NCI-H345 treated with DMSO at 0.1 percent for 48 hours (cell line): ENCODE measurements around the gene CHIC2.
"Not testable (repeated sequence)": the region's sequence is repeated elsewhere in the genome, so short reads cannot be mapped to it uniquely, and the experiment has no call there.

Experiments used
- DNase-seq: peaks from one replicate; lab custom pipeline; 2025; ENCODE audit not compliant: unreplicated experiment; lab: John Stamatoyannopoulos, UW

Gene CHIC2

DNA sequence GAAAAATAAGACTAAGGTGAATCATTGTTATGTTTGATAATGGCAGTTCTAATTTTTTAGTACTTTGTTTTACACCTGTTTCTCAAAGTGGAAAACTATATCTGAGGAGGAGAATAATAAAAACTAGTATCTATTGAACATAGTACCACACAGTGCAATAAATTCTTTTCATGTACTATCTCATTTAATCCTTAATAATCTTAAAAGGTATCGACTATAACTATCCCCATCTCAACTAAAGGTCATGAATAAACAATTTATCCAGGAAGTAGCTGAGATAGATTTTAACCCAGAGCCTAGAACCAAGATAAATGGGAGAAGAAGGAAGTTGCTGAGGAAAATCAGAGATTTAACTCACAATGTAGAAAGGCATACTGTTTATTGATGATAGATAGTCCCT, 2.5 kb downstream of the CHIC2 start:
- DNase-seq: no peak

DNA sequence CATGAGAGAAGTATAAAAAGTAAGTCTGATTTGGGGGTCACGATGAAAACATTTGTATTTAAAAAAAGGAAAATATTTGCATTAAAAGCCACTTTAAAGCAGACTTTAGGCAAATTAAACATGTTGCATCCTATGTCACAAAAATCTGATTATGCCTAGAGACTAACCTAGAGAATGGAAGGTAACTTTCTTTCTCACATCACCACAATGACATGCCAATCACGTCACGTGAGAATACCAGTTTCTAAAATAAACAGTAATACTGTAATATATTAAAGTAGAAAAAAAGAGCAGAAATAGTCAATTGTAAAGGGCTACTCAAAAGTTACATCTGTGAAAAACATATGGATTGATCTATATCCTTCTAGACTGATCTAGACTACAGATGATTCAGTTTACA, 3.3 kb downstream of the CHIC2 start:
- no peak for DNase-seq

DNA sequence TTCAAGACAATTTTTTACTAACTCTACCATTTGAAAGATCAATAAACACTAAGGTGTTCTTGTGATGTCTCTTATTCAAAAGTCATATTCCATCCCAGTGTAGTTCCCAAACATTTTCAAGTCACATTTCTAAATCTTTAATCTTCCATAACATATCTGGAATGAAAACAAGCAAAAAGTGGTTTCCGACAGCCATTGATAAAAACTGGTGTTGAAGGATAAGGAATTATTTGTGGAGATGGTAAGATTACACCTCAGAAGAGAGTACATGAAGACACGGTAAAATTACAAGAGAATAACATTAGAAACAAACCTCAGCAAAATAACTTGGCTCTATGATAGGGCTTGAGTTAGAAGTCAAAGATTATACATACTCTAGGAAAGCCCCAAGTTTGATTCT, 4.3 kb downstream of the CHIC2 start:
- no peak for DNase-seq

DNA sequence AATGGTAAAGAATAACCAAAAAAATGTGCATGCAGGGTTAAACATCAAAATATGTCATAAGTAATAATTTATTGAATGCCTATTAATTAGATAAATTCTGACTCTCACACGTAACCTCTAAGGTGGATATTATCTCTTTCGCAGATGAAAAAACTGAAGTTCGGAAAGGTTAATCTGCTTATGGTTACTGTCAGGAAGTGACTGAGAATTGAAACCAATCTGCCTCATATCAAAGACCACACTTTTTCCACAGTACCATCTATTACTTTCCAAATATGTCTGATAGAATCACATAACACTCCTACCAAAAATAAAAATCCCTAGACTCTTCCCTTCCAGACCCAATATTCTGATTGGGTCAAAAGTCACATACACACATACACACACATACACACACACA, 6.2 kb downstream of the CHIC2 start:
- DNase-seq: no peak

DNA sequence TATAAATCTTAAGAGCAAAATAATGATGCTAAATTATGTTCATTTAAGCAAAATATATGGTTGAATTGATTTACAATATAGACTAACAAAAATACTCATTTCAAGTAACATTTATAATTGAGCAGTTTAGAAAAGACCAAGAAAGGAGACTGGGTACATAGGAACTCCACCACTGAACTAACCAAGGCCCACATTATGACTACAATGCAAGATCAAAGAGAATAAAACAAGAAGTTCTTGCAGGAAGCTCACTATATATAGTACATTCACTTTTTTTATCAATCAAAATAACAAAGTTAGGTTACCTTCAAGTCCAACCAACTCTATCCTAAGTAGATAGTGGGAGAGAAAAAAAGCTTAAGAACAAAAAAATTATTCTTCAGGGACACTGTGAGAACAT, 8.0 kb downstream of the CHIC2 start:
- no peak for DNase-seq

DNA sequence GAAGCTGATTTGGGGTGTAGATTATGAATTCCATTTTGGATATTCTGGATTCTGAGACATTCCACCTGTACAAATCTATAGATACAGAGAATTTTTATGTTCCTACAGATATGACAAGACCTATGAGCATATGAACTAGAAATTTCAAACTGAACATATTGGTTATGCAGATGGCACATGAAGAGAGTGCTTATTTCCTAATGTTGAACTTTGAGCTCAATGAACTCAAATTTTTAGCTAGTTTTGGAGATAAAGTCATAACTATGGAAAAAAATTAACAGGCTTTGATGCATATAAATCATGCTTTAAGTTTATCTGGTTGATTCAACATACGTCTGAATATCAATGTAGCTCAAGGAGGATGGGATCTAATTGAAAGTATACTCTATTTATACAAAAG, 8.9 kb downstream of the CHIC2 start:
- no peak for DNase-seq

DNA sequence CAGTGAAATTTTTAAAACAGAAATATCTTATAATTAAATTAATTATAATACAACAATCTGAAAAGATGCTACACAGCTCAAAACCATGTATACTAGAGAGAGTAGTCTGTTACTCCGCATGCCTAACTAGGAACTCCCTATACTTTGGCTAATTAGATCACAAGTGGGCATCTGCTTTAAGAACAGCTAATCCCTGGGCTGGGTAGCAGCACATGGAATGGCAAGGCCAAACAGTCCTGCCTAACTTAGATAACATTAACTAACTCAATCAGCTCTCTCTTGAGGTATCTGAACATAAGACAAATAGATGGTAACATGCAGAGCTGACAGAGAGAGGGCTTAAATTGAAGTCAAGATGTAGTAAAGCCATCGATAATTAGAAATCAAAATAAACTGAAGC, 9.9 kb downstream of the CHIC2 start:
- DNase-seq: no peak

DNA sequence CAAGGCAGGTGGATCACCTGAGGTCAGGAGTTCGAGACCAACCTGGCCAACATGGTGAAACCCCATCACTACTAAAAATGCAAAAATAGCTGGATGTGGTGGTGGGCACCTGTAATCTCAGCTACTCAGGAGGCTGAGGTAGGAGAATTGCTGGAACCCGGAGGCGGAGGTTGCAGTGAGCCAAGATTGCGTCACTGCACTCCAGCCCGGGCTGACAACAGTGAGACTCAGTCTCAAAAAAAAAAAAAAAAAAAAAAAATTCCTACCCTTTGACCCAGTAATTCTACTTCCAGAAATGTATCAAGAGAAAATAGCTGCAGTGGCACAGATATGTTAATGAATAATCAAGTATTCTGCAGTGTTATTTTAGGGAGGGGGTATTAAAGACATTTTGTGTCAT, 11.1 kb downstream of the CHIC2 start:
- DNase-seq: not testable (repeated sequence)

DNA sequence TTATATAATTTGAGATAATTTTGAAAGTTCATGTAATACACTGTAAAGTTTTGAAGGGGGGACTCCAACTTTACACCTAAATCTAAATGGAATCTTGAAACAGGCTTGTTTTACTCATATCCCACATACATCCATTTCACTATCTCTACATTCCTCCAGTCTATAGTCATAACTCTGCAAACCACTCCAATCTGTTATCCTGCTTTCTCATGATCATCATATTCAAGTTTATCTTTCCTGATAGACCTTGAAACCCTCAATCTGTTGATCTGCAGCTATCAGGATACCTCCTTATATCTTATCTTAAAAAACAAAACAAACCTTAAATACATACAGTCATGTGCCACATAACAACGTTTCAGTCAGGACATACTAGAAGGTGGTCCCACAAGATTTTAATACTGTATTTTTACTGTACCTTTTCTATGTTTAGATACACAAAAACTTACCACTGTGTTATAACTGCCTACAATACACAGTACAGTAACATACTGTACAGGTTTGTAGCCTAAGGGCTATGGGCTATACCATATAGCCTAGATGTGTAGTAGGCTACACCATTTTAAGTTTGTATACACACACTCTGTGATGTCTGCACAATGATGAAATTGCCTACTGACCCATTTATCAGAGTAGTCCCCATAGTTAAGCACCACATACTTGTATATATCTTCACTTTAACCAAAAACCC, 14.0 kb downstream of the CHIC2 start:
- no peak for DNase-seq

DNA sequence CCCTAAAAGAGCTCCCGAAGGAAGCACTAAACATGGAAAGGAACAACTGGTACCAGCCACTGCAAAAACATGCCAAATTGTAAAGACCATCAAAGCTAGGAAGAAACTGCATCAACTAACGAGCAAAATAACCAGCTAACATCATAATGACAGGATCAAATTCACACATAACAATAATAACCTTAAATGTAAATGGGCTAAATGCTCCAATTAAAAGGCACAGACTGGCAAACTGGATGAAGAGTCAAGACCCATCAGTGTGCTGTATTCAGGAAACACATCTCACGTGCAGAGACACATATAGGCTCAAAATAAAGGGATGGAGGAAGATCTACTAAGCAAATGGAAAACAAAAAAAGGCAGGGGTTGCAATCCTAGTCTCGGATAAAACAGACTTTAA, 20.8 kb downstream of the CHIC2 start:
- not testable (repeated sequence) for DNase-seq

DNA sequence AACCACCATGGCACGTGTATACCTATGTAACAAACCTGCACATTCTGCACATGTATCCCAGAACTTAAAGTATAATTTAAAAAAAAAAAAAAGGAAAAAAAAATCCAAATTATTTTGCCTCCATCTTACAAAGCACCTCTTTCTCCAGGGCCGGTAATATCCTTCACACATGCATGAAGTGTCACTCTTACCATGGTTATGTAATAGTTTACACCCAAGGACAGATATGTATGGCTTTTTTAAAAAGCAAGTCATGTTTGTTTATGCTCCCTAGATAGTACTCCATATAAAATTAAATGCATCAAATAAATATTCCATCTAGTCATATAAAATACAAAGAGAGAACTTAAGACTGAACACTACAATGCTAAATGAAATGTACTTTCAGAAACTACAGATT, 22.5 kb downstream of the CHIC2 start:
- no peak for DNase-seq

DNA sequence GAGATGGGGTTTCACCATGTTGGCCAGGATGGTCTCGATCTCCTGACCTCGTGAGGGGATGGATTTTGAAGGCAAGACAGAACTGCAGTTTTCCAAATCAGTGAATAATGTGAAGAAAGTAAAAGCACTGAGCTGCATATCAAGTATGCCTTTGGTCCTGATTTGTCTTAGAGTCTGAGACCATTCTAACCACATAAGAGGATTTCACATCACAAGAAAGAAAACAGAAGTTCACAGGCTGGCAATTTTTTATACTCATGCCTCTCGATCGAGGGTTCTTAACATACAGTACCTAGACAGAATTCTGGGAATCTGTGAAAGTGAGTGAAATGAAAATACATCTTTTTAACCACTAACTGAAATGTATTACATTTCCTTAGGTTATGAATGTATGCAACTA, 23.3 kb downstream of the CHIC2 start:
- no peak for DNase-seq

DNA sequence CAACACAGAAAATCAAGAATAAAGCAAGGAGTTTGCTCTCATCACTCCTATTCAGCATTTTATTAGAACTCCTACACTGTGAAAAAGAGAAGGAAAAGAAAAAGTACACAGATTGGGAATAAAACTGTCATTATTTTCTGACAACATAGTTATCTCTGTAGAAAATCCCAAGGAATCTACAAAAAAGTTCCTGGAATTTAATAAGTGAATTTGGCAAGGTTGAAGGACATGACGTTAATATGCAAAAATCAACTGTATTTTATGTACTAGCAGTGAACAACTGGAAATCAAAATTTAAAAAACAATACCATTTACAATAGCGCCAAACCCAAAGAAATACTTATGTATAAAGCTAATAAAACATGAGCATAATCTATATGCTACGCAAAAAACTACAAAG, 26.3 kb downstream of the CHIC2 start:
- DNase-seq: no peak

DNA sequence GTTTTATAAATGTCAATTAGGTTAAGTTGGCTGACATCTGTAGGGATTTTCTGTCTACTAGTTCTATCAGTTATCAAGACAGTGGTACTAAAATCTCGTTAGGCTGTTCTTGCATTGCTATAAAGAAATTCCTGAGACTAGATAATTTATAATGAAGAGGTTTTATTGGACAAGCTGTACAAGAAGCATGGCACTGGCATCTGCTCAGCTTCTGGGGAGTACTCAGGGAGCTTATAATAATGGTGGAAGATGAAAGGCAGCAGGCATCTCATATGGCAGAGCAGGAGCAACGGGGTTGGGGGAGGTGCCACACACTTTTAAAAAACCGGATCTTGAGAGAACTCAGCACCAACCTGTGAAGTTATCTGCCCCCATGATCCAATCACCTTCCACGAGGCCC, 28.2 kb downstream of the CHIC2 start:
- DNase-seq: no peak

DNA sequence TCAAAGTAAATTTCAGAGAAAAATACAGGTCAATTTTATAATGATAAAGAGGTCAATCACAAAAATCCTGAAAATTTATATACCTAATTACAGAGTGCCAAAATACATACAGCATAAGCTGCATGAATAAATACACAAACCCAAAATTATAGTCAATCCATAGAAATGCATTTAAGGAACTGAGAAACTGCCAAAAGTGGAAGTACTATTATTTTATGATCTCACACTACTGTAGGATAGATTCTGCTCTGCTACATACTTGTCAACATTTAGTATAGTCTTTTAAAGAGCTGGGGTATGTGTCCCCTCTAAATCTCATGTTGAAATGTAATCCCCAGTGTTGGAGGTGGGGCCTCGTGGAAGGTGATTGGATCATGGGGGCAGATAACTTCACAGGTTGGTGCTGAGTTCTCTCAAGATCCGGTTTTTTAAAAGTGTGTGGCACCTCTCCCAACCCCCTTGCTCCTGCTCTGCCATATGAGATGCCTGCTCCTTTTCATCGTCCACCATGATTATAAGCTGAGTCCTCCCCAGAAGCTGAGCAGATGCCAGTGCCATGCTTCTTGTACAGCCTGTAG, 31.8 kb downstream of the CHIC2 start:
- DNase-seq: no peak

DNA sequence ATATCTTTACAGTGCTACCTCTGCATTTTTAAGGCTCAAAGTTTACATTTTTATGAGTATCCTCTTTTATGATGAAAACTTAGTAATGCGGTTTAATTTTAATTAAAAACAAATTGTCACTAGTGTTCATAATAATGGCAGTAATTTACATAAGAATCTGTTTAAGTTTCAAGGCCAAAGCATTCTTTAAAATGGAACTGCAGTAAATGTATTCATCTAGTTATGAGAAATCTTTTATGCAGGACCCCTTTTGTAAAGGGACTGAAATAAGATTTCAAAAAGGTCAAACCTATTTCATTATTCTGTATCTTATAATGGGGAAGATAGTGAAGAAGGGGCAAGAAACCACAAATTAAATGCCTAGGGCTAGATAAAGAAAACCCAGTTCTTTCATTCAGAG, 37.1 kb downstream of the CHIC2 start:
- no peak for DNase-seq

DNA sequence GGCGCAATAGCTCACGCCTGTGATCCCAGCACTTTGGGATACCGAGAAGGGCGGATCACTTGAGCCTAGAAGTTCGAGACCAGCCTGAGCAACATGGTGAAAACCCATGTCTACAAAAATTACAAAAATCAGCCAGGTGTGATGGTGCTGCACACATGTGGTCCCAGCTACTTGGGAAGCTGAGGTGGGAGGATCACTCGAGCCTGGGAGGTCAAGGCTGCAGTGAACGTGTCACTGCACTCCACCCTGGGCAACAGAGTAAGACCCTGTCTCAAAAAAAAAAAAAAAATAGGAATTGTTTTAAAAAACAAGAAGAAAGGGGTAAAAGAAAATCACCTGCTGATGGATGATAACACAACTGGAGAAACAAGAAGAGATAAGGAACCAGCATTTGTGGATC, 38.8 kb downstream of the CHIC2 start:
- no peak for DNase-seq

DNA sequence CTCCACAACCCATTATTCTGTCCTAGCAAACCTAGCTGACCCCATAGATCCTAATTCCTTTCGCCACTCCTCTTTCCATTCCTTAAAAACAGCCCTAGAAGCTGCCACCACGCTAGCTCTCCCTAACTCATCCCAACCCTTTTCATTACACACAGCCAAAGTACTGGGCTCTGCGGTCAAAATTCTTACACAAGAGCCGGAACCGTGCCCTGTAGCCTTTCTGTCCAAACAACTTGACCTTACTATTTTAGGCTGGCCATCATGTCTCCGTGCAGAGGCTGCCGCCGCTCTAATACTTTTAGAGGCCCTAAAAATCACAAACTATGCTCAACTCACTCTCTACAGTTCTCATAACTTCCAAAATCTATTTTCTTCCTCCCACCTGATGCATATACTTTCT, 41.4 kb downstream of the CHIC2 start:
- not testable (repeated sequence) for DNase-seq

DNA sequence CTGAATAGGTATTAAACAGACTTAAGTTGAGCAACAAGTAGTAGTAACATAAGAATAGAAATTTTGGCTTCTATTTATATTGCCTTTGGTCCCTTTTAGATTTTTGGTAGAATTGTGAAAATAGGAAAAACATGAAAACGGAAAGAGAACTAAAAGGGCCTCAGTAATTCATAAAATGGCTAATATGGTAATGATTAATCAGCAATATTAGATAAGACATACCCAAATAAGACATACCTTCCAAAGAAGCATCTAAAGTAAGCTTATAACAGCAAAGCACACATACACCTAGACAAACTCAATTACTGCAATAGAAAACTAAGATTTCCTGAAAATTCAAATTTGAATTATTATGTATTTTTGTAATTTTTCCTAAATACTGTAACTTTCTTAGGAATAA, 46.4 kb downstream of the CHIC2 start:
- no peak for DNase-seq

DNA sequence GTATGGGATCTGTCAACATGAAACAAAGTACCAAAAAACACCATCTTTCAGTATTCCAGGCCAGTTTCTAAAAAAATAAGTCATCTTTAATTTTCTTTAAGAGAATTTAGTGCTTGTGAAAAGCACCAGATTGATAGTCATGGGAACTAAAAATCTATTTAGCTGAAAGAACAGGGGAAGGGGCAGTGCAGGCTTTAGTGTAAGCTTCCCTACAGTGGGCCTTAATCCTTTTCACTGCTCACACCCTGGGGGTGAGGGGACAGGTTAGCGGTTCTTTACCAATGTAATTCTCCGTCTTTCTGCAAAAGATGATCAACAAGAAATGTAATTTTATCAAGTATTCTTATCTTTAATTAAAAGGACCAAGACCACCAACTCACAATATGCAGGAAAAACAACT, 47.1 kb downstream of the CHIC2 start:
- no peak for DNase-seq

DNA sequence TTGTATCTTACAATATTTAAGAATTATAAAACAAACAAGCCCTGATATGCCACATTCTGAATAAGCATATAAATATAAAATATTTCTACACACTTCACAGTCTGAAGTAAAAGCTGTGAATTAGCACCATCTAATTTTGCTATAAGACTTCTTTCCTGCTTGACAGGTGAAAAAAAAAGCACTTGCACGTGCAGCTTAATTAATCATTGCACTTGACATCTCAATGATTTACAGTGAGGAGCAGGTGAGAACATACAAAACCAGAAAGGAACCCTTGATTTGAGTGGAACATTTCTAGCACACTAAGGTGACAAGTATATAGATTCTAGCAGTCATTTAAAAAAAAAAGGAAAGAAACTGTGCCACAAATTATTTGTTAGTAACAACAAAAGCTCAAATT, 47.9 kb downstream of the CHIC2 start:
- DNase-seq: no peak

DNA sequence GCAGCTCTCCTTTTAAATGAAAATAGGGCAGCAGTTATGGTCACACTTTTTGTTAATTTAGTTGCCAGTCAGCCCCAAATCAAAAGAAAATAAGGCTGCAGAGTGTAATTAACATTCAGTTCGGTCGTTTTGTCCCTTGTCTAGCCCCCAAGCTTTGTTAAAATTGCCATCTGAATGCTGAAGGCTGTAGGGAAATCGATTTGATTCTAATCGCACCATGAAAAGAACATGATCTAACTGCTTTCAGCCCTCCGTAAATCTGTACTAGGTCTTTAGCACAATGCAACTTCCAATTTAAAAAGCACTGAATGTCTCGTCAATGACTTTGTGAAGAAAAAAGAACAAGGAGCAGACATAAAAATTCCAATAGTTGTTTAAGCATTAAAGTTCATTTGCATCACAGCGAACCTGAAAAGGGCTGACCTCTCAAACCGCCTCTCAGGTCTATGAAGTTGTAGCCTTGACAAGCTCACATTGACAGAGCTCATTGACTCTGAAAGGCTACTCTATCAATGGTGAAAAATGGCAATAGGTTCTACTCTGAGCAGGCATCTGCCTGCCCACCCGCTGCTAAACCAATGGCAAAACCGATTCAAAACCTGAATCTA, 48.9 kb downstream of the CHIC2 start:
- no peak for DNase-seq

DNA sequence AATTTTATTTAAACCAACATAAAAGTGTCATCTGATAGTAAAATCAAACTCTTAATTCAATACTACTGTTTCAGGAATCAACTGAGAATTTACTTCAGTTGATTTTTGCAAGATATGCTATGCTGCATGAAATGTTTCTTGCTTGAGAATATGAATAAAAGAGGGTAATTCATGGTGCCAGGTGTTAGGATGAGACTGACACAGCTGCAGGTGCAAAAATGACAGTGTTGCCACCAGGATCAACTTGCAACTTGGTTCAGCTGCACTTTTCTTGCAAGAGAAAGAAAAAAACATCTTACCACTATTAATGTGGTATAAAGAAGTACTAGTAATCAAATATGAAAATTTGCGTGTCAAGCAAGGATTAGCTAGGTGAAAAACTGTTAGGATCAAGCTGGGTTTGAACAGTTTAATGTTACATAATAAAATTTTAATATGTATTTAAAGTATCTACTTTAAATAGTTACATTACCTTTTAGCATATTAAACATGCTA, 49.7 kb downstream of the CHIC2 start:
- no peak for DNase-seq
